Raji (cell line): Measurements from ENCODE around the gene ATXN1.

Experiments used
- POLR2A ChIP-seq: IDR thresholded peaks from 2 replicates; pipeline ENCODE4 v1.6.1; 2011; ENCODE audit warnings: low read depth, low read length, control low read depth; ENCODE audit not compliant: insufficient read depth

Gene ATXN1

GRCh38 chr6:16375843-16376242, 385.4 kb downstream of the ATXN1 start:
- no peak for TF ChIP-seq POLR2A

- no peak for TF ChIP-seq POLR2A
These were observed 386.1 kb downstream of the ATXN1 start for GRCh38 chr6:16375206-16375605.

DNA sequence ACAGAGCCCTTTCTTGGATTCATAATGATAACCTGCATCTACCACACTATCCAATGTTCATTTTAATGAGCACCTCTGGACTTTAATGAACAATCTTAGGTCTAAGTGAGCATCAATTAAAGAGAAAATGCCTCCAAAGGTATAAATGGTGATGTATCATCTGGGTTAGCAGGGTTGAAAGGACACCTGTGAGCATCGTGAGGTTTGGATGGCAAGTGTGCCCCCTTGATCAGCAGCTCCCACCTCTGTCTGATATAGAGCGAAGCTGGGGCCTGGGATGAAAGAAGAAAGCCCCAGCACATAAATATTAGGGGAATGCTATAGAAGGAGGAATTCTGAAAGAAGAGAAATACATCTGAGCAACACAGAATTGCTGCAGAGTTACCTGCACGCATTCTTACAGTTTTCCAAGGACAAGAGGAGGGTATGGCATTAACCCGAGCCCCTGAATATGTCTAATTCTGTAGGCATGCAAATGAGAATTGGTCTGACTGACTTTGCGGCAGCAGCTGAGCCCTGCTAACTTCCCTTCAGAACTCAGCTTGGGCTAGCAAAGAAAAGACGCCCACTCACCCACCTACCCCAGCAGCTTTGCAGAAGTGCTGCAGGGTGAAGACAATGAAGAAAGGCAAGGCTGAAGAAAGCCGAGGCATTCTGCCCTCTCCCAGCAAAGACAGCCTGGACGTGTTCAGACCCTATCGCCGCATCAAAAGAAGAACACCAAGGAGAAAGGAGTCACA, 386.6 kb downstream of the ATXN1 start:
- 0 out of 2 replicates have a peak, but pooled peaks have one; percentile 14 for TF ChIP-seq POLR2A

GRCh38 chr6:16374016-16374415, 387.2 kb downstream of the ATXN1 start:
- TF ChIP-seq POLR2A, result no peak

DNA sequence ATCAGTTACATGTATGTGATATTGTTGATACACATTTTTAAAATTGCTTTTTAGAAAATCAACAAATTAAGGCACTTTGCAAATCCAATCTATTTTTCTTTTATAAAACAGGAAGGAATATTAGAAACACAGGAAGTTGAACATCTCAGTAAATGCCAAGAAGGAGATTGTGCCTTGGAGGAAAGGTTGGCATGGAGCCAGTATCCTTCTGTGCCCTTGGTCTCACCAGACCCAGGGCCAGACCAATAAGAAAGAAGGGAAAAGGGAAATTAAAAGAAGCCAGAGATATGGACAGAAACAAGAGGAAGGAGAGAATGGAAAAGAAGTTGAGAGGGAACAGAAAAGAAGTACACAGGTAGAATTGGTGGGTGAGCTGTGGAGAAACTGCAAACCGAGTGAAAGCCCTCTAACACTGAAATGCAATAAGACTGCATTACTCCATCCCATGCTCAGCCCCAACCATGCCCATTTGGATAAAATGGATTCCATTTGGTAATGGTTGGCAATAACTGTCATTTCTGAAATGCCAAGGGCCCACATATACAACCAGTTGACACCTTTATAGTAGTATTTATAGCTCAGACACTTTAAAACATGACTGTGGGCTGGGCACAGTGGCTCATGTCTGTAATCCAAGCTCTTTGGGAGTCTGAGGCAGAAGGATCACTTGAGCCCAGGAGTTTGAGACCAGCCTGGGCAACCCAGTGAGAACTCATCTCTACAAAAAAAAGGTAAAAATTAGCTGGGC, 389.1 kb downstream of the ATXN1 start:
- TF ChIP-seq POLR2A, result no peak

DNA sequence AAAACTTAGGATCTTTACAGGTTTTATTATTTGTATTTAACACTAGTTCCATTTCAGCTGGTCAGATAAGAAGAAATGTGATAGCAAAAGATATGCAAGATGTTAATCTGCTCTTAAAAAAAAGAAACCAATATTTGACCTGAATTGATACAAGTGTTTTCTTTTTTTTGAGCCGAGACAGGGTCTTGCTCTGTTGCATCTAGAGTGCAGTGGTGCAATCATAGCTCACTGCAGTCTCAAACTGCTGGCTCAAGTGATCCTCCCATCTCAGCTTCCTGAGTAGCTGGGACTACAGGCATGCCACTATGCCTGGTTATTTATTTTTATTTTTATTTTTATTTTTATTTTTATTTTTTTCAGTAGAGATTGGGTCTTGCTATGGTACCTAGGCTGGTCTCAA, 389.9 kb downstream of the ATXN1 start:
- TF ChIP-seq POLR2A, result no peak

DNA sequence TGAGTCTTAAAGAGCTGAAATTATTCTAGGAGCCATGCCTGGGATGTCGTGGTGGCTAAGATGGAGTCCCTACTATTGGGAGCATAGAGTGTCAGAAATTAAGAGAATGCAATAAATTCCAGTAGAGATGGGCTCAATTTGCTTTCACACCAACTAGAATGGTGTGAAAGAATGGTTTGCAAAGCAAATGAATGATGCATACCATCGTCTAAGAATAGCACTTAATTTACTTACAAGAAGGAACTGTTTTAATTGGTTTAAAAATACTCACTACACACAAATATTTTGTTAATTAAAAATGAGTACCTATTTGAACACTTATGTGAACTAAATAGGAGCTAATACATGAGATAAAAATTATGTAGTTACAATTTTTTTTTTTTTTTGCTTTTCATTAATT, 390.3 kb downstream of the ATXN1 start:
- TF ChIP-seq POLR2A, result no peak

GRCh38 chr6:16369989-16370388, 391.3 kb downstream of the ATXN1 start:
- TF ChIP-seq POLR2A, result no peak

DNA sequence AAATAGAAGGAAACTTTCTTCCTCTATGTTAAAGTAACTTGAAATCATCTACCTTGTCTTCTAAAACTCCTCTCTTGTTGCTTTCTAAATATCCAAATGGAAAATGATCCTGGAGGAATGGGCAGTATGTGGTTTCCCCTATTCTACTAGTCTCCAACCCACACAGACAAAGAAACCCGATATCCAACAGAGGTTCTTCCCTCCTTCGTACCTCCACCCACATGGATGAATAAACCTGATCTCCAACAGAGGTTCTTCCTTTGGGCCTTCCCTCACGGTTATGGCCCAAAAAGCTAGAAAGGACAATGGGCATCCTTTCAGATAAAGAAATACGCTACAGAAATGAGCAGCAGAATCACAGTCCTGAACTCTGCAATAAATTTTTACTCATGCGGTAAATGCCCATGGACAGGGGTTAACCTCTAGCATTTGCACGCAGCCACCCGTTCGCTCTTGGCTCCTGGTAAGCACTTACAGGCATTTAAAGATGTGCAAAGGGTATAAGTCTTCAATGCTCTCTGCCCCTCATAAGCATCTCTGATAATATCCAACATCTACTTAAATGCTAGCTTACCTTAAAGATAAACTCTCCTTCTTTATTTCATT, 392.0 kb downstream of the ATXN1 start:
- TF ChIP-seq POLR2A, result no peak

GRCh38 chr6:16367571-16367970, 393.7 kb downstream of the ATXN1 start:
- TF ChIP-seq POLR2A, result no peak

- TF ChIP-seq POLR2A, result no peak
These were observed 397.5 kb downstream of the ATXN1 start for GRCh38 chr6:16363749-16364148.

DNA sequence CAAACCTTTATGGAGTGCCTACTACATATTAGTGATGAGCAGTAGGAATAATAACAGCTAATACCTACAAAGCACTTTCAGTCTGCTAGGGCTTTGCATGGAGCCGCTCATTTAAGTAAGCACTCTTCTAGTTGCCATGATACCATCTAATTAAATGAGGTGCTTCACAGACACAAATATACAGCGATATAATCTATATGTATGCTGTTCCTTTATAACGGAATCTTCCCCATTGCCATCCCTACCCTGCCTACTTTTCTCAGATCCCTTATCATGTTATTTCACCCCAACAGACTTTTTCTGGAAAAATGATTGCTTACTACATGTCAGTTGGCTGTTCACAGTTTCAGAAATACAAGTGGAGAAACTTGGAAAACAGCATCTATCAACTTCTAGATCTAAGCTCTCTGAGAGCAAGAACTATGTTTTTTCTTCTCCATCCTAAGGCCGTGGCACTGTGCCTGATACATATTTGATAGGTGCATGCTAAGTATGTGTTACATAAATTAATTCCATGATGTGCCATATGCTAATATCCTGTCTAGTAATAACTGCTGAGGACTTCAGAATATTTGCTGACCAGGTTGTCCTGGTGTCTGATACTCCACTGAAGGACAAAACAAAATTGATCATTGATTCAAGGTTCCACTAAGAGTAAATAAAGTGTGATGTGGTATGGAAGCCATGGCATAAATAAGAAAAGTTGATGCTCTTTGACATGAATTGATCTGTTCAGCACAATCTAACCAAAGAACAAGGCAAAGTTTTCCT, 398.3 kb downstream of the ATXN1 start:
- TF ChIP-seq POLR2A, result no peak

DNA sequence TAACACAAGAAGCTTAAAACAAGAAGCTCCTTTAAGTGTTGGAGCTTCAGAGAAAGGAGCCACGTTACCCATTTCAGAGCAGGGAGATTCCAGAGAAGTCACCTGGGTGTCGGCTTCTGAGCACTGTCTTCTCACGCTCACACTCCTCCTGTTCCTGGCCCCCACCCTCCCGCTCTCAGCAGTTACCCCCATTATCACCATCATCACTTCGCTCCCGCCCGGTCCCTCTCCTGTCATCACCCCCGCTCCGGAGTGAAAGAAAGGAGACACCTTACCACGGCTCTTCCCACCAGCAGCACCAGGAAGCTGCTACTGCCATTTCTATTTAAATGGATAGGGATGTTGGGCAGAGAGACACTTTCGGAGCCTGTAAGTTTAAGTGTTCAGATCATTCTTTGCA, 399.0 kb downstream of the ATXN1 start:
- TF ChIP-seq POLR2A, result no peak

DNA sequence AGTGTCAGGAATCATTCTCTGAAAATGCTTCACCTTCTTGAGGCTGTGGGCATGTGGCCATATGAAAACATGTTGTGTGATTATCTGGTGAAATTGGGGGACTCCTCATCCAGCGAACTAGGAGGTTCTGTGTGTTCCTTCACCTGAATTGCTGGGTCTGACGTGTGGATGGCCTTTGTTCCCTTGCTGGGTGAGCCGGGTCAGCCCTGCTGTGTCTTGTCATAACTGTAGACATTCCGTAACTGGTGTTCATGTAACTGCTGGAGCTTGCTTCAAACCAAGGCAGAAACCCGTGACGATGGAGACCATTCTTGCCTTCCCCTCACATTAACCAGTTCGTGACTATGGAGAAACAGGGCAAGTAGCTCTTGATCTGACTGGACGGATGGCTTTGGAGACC, 399.4 kb downstream of the ATXN1 start:
- TF ChIP-seq POLR2A, result no peak

DNA sequence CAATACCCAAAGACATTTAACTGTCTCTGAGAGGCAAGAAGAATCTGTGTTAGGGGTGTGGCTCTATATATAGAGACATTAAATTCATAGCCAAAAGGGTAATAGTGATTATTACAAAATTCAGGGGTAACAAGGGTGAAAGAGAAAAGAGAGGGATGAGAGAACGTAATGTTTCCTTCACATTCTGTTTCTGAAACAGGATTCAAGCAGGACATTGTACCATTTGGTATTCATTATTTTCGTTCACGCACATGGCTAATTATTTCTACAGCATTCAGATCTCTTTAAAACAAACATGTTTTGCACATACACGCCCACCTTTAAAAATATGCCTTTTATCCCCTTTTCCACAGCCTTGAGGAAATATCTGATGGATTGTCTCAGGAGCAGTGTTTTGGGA, 400.1 kb downstream of the ATXN1 start:
- TF ChIP-seq POLR2A, result no peak

DNA sequence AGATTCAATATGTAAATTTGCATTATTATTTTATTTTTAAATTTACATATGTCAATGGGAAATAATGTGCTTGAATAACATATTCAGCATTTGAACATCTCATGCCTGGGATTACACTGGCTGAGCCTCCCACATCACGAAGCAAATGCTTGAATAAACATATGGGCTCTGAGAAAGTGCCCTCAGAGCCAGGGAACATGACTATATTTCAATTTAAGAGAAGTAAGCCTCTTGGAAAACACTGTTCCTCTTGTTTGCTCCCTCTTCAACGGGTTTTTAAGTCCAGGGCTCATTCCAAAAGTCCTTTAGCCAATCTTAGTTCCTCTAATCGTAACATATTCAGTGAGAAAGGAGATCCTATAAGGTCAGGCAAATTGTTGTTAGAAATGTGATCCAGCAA, 400.9 kb downstream of the ATXN1 start:
- TF ChIP-seq POLR2A, result no peak

DNA sequence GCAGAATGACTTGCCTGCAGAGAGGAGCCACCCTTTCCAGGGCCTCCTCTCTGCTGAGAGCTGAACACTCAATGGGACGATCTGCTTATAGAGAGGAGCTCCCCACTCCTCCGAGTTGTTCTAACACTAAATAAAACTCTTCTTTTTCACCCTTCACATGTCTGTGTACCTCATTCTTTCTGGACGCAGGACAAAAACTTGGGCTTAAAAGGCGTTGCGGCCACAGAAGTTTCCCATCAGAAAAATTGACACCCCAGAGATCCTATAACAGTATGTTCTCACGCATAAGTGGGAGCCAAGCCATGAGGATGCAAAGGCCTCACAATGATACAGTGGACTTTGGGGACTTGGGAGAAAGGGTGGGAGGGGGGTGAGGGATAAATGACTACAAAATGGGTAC, 401.7 kb downstream of the ATXN1 start:
- no peak for TF ChIP-seq POLR2A
